NCI-H146 treated with DMSO at 0.1 percent for 48 hours (cell line): Measurements from ENCODE around the gene MRPL4.
"Not testable (repeated sequence)": the region's sequence is repeated elsewhere in the genome, so short reads cannot be mapped to it uniquely, and the experiment has no call there.

Source experiments
- DNase-seq: peaks from one replicate; lab custom pipeline; 2025; ENCODE audit not compliant: unreplicated experiment; lab: John Stamatoyannopoulos, UW

MRPL4 gene

GRCh38 chr19:10260141-10260584 lies 8.1 kb downstream of the MRPL4 start:
- no peak for DNase-seq

- no peak for DNase-seq
Measured at GRCh38 chr19:10262771-10263170, 10.8 kb downstream of the MRPL4 start.

- DNase-seq, result no peak
Measured at GRCh38 chr19:10266706-10267105, 14.7 kb downstream of the MRPL4 start.

GRCh38 chr19:10268071-10268470 lies 16.1 kb downstream of the MRPL4 start:
- DNase-seq, result no peak

- peak; percentile 46 for DNase-seq
Measured at GRCh38 chr19:10269333-10270179, 17.5 kb downstream of the MRPL4 start.

- no peak for DNase-seq
Measured at GRCh38 chr19:10270180-10270615, 18.2 kb downstream of the MRPL4 start.

- peak; percentile 52 for DNase-seq
Measured at GRCh38 chr19:10270616-10271394, 18.8 kb downstream of the MRPL4 start, which contains the start of gene ICAM1. ICAM1 (plus strand) TSS chr19:10271120; CDS start chr19:10271160, 40 bp downstream.

- no peak for DNase-seq
Measured at GRCh38 chr19:10271543-10272086, 19.6 kb downstream of the MRPL4 start.

GRCh38 chr19:10274589-10274988 lies 22.6 kb downstream of the MRPL4 start:
- DNase-seq, result no peak

- DNase-seq, result no peak
Measured at GRCh38 chr19:10277795-10278589, 26.0 kb downstream of the MRPL4 start.

GRCh38 chr19:10278935-10279334 lies 26.9 kb downstream of the MRPL4 start:
- no peak for DNase-seq

- DNase-seq, result no peak
Measured at GRCh38 chr19:10279737-10280442, 27.9 kb downstream of the MRPL4 start.

- not testable (repeated sequence) for DNase-seq
Measured at GRCh38 chr19:10282043-10282442, 30.0 kb downstream of the MRPL4 start.

GRCh38 chr19:10283301-10284064 lies 31.5 kb downstream of the MRPL4 start:
- DNase-seq, result no peak

- no peak for DNase-seq
Measured at GRCh38 chr19:10284065-10284959, 32.3 kb downstream of the MRPL4 start.

- no peak for DNase-seq
Measured at GRCh38 chr19:10284960-10285278, 32.9 kb downstream of the MRPL4 start.

- no peak for DNase-seq
Measured at GRCh38 chr19:10285393-10285792, 33.4 kb downstream of the MRPL4 start.
